ENCODE results near the gene LAMTOR5.

LAMTOR5 gene

DNA sequence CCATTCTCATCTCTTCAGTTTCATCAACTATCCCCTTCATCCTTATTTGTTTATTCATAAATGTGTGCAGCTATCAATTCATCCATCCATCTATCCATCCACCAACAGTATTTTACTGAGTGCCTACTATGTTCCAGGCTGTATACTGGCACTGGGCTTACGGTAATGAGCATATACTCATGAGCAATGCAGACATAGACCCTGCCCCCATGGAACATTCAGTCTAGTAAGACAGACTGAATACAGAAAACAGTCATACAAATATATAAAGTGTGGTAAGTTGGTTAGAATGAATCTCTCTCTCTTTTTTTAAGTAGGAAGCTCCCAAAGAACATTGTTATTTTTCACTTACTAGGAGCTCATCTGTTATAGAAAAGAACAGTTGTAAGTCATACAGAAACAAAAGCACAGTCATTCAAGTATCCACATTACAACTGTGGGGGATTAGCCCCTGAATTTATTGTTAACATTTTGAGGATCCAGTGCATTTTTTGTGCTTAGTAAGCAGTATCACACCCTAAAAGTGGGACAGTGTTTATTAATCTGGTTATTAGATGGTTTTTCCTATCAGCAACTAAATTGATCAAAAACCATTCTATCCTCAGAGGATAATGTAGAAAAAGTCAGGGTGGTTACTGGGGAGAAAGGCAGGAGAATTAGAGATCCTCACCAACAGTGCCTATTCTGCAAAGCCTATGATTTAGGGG lies 20.3 kb downstream of the LAMTOR5 start:
- no peak for DNase-seq (ENCODE audit: low read depth)

DNA sequence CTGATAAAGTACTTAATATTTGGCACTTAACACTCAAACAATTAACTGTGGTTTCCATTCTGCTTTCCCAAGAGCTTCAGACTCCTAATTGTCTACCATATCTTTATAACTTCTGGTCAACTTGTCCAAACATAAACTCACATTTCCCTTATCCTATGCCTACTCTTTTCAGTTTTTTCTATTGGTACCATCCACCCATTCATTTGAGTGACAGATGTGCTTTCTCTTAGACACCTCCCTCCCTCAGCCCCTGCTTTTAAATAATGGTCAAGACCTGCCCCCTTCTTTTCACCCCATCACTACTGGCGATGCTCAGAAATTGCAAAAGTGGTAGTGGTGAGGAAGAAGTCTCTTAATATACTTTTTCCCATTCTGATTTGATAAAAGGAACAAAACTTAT lies 22.1 kb downstream of the LAMTOR5 start:
- no peak for DNase-seq (ENCODE audit: low read depth)

DNA sequence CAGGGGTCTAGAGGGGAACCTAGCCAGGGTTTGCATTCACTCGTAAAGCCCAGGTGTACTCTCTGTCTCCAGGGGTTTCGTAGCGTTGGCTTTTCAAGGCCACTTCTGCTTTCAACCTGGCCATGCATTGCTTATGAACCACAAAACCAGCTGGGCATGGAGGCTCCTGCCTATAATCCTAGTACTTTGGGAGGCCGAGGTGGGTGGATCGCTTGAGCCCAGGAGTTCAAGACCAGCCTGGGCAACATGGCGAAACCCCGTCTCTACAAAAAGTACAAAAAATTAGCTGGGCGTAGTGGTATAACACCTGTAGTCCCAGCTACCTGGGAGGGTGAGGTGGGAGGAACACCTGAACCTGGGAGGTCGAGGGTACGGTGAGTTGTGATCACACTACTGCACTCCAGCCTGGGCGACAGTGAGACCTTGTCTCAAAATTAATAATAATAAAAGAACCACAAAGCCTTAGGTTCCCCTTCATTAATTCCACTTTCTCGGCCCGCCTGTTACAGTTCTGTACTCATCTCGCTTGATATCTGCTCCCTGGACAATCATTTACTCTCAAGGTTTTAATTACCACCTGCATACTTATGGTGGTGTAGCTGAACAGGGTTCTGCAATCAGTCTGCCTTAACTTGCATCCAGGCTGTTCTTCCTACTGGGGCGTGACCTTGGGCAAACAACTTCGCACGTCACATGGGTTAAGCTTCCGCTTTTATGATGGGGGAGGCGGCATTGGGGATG lies 22.7 kb downstream of the LAMTOR5 start:
- DNase-seq (ENCODE audit: low read depth) = no peak

GRCh38 chr1:110383251-110383990 lies 24.1 kb downstream of the LAMTOR5 start:
- DNase-seq (ENCODE audit: low read depth) = no peak

GRCh38 chr1:110380672-110381283 lies 26.7 kb downstream of the LAMTOR5 start:
- DNase-seq (ENCODE audit: low read depth) = no peak

DNA sequence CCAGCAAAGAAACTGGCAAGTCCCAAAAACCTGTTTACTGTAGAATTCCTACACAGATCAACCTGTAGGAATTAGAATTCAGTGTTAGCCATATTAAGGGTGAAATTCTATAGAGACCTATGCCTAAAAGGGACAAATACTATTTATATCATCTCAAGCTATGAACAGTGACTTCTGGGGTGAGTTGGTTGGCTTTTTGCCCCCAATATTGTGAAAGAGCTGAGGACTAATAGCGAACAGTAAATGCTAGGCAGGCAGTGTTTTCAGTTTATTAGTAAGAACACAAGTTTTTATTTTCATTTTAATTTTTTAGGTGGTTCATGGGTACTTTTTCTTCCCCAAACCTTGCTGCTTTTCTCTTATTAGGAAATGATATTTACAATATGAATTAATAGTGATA lies 32.0 kb downstream of the LAMTOR5 start:
- no peak for DNase-seq (ENCODE audit: low read depth)

DNA sequence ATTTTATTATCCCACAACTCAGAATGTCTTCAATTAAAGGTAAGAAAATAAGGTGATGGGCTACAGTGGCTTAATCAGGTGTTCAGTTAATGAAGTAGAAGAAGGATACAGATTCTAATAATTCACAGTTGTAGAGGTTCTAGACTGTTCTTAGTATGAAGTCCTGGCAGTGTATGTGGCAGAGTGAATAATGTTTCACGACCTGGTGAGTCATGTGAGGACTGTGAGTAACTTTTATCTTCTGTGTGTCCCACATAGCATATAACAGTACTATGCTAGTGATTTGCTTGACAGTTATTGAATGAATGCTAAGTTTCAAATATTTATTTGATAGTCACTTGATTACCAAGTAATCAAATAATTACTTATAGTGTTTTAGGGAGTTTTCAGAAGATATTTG lies 36.7 kb downstream of the LAMTOR5 start:
- DNase-seq (ENCODE audit: low read depth) = no peak

DNA sequence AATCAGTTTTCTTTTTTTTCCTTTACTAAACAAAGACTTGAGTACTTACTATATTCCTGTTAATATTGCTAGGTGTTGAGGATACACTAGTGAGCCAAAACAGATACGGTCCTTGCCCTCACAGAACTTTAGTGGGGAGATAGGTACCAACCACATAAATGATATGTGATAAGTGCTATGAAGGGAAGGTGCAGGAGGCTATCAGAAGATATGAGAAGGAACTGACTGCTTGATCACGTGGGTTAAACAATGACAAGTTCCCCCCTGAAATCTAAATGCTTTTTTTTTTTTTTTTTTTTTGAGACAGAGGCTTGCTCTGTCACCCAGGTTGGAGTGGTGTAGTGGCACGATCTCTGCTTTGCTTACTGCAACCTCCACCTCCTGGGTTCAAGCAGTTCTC lies 43.3 kb downstream of the LAMTOR5 start:
- DNase-seq (ENCODE audit: low read depth) = no peak

GRCh38 chr1:110361856-110362255 lies 45.6 kb downstream of the LAMTOR5 start:
- no peak for DNase-seq (ENCODE audit: low read depth)

GRCh38 chr1:110360431-110360830 lies 47.1 kb downstream of the LAMTOR5 start:
- no peak for DNase-seq (ENCODE audit: low read depth)

DNA sequence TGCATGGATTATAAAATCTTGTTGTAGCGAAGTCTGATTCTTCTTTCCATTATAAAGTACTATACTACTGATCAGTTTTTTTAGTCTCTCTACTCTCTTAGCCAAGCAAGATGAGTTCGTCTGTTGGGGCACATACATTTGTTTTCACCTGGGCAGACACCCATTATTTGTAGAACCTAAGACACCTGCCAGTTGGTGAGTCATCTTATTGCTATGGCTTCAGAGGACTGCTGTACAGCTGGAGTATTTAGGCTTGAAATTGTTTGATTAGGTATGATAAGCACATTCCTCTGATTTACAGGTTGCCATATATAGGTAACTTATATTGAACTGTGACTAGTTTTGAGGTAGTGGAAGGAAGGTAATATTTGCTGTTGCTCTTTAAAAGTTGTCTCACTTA lies 51.1 kb downstream of the LAMTOR5 start:
- DNase-seq (ENCODE audit: low read depth) = no peak

- no peak for DNase-seq (ENCODE audit: low read depth)
These were observed 52.2 kb downstream of the LAMTOR5 start for GRCh38 chr1:110355321-110355720.

Data from T follicular helper cell (primary cell).